ENCODE results near the gene TLR6.

- TF ChIP-seq, protein P1, sequence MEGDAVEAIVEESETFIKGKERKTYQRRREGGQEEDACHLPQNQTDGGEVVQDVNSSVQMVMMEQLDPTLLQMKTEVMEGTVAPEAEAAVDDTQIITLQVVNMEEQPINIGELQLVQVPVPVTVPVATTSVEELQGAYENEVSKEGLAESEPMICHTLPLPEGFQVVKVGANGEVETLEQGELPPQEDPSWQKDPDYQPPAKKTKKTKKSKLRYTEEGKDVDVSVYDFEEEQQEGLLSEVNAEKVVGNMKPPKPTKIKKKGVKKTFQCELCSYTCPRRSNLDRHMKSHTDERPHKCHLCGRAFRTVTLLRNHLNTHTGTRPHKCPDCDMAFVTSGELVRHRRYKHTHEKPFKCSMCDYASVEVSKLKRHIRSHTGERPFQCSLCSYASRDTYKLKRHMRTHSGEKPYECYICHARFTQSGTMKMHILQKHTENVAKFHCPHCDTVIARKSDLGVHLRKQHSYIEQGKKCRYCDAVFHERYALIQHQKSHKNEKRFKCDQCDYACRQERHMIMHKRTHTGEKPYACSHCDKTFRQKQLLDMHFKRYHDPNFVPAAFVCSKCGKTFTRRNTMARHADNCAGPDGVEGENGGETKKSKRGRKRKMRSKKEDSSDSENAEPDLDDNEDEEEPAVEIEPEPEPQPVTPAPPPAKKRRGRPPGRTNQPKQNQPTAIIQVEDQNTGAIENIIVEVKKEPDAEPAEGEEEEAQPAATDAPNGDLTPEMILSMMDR (IDR thresholded peaks at IDR 0.05; ENCODE audit: poor library complexity) = no peak
- no peak for TF ChIP-seq EZH2 (IDR thresholded peaks at IDR 0.05; ENCODE audit: borderline replicate concordance)
These were observed 47.6 kb upstream of the TLR6 start for GRCh38 chr4:38904090-38904666.
